ENCODE data around the gene GCC1.
A peak's percentile ranks its signal among the peaks of the same experiment; 100 is the strongest.

The GCC1 gene

GRCh38 chr7:127585044-127585953, at the start of gene GCC1:
TSS of gene GCC1 (minus strand) at chr7:127585596. CDS start at chr7:127585182, 414 bp downstream.
- peak; percentile 80 to 91 (median 83) for DNase-seq

DNA sequence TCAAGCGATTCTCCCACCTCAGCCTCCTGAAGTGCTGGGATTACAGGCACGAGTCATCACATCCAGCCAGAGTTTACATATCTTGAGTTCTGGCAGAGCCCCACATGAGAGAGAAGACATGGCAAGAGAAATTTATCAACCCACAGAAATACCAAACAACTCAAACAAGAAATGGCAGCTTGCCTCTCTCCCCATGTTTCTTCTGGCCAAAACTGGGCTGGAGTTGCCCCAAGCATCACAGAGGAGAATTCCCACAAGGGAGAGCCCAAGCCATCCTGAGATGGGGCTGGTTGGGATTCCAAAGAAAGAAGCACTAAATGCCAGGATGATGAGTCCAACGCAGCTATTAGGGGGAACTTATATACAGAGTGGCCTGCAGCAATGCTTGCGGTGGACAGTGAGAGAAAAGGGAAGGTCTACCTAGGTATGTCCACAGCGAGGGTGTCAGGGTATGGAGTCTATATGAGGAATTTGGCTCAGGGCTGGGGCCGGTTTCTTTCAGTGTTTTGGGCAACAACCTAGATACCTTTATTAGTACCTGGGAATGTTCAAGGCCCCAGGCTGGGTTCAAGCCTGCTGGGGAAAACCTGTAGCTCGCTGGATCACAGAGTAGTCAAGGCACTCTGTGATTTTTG, 47.0 kb upstream of the GCC1 start:
- DNase-seq, result no peak

- DNase-seq, result peak in 1 of 4 experiments; percentile 8
These were observed 44.0 kb upstream of the GCC1 start for GRCh38 chr7:127629268-127629854.

DNA sequence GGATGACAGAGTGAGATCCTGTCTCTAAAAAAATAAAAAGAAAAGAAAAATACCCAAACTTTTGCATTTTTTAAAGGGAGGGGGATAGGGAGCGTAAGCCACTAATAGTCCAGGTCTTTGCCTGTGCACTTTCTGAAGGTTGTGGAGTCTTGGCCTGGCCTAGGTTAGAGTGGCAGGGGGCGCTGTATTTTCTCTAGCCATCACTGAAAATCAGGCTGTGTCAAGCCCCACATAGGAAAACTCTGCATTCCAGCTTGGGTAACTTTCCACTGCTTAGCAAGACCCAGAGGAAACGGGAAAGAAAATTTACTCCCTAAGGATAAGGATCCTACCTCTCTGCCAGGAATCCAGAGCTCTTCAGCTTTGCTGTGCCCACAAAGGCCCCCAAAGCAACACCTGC, 43.0 kb upstream of the GCC1 start:
- DNase-seq, result no peak

GRCh38 chr7:127625331-127625730, 39.9 kb upstream of the GCC1 start:
- DNase-seq, result no peak

DNA sequence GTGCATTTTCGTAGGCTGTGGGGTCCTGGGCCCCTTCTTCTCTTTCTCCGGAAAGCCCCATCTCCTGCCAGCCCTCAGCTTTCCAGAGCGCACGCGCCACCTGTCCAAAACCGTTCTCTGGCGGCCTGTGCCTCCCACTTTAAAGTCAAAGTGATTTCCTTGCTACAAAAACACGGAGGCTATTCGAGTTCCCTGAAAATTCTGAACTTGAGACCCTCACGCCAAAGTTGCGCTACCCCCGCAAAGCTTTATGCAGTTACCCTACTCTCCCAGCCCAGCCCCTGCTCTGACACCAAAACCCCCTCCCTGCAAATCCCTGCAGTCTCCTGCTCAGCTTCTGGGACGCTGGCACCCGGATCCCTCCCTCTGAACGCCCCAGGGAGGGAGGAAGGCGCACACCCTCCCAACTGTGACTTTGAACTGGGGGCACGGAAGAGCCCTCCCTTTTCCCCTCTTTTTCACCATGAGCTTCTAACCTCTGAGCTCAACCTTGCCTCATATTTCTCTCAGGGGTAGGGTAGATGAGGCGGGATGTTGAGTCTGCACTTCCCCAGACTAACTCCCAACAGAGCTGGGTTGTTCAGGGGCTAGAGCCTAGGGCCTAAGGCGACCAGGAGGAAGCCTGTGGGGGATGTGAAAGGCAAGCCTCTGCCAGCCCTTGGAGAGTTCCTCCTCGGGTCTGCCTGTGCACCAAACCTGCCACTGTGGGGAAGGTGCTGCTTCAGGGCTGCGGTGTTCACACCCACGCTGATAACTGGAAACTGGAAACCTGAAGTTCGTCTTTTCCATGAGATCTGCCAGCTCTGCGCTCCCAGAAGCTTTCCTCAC, 35.2 kb upstream of the GCC1 start:
- no peak for DNase-seq

DNA sequence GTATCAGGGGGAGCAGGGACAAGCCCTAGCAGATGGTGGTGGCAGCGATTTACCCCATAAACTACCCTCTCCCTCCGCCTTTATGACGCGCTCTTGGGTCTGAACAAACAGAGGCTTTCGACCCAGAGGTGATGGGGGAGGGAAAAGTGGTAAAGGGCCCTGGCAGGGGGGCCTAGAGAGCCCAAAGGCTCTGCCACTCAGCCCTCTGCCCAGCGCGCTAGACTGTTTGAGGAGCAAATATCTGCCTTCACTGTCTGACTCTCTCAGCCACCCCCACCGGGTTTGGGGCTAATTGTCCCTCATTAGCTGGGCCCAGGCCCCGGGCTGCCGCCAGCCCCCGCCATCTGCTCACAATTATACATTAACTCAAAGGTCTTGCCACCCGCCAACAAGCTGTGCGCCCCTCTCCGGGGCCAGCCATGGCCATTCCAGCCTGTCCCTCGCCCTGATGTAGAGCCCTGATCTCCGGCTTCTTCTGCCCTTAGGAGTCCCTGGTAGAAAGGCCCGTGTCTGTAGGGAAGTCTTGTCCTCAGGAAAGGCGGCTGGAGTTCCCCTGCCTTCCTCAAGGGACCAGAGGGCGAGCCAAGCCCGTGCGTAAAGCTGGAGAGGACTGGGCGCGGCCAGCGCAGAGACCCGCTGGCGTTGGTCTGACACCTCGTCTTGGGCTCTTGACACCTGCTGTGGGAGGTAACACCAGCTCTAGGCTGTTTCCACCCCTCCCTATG, 34.4 kb upstream of the GCC1 start:
- DNase-seq, result no peak

GRCh38 chr7:127618775-127619174, 33.4 kb upstream of the GCC1 start:
- no peak for DNase-seq

GRCh38 chr7:127618042-127618441, 32.6 kb upstream of the GCC1 start, which contains the start of gene PAX4:
TSS of gene PAX4 (minus strand) at chr7:127618142. CDS start at chr7:127615928, 2,214 bp downstream.
- DNase-seq, result no peak

DNA sequence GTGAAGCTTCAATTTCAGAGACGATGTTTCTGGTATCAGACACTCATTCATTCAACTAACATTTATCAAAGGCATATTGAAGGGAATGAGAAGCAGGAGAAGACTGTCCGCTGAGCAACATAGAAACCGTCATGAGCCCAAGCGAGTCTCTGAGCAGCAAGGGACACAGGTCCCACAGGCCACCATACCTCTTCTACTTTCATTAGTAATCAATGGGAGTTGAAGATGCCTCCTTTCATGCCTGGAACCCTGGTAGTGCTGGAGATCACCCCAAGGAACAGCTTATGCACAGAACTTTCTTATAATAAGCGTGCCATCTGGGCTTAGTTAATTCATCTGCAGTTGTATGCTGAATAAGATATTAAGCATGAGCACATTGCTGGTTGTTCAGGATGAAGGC, 31.3 kb upstream of the GCC1 start:
- no peak for DNase-seq

- no peak for DNase-seq
These were observed 26.9 kb upstream of the GCC1 start for GRCh38 chr7:127612263-127612662.

- DNase-seq, result no peak
These were observed 23.9 kb upstream of the GCC1 start for GRCh38 chr7:127609297-127609696.

DNA sequence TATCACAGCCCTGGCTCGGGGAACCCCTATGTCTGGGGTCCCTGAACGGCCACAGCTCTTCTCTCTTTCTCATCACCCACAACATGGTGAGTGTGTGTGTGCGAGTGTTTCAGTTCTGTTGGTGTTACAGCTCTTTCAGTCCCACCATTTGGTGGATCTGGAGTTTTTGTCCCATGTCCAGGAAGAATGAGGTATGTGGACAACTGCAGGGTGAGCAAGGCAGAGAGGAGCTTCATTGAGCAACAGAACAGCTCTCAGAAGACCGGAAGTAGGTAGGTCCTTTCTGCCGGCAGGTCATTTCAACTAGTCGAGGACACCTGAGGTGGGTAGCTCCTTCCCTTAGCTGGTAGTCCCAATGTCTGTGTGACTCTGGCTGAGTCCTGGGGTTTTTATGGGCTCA, 23.1 kb upstream of the GCC1 start:
- no peak for DNase-seq

DNA sequence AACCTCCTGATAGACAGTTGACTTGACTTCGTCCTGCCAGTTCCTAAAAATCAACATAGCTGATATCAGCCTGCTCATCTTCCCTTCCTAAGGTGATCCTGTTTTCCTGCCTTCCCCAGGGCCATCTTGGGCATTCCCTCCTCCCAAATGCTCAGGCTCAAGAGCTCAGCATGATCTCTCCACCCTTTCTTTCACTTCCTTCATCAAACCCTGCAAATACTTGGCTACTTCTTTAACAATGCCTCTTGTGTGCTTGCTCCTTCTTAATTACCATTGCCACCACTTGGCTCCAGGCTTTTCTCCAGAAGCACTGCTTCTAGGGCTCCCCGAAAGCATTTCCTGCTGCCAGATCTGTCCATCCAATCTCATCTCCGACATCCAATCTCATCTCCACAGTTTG, 15.5 kb upstream of the GCC1 start:
- DNase-seq, result no peak

DNA sequence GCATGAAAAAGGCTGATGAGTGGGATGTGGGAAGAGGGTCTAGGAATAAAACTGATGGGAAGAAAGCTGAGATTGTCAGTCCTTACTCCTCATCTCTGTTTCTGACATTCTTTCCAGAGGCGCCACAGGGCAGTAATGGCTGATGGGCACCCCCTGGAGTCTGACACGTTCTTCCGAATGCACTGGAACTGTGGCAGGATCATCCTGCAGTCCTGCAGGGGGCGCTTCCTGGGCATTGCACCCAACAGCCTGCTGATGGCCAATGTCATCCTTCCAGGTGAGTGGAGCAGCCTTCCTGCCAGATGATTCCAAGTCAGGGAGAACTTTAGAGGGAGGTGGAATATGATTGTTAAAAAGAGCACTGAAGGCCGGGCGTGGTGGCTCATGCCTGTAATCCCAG, 12.9 kb upstream of the GCC1 start:
- no peak for DNase-seq

DNA sequence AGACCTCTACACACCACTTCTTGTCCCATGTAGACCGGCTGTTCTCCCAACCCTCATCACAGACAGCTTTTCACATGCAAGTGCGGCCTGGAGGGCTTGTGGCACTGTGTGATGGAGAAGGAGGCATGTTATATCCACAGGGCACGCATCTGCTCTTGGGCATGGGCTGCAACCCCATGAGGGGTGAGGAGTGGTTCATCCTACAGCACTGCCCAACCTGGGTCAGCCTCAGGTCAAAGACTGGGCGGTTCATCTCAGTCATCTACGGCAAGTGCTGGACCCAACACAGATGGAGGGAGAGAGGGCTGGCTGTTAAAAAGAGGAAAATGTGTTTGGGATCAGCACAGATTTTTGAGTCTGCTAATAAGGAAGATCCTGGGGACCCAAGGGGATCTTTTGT, 10.3 kb upstream of the GCC1 start:
- no peak for DNase-seq

GRCh38 chr7:127594490-127594889, 9.1 kb upstream of the GCC1 start:
- no peak for DNase-seq

DNA sequence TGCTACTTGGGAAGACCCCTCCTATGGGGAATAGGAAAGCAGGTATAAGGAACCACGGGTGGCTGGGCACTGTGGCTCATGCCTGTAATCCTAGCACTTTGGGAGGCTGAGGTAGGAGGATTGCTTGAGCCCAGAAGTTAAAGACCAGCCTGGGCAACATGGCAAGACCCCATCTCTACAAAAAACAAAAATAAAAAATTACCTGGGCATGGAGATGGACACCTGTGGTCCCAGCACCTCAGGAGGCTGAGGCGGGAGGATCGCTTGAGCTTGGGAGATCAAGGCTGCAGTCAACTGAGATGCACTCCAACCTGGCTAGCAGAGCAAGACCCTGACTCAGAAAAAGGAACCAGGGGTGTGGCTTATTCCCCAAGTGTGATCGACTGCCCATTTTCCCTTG, 7.2 kb upstream of the GCC1 start:
- no peak for DNase-seq

DNA sequence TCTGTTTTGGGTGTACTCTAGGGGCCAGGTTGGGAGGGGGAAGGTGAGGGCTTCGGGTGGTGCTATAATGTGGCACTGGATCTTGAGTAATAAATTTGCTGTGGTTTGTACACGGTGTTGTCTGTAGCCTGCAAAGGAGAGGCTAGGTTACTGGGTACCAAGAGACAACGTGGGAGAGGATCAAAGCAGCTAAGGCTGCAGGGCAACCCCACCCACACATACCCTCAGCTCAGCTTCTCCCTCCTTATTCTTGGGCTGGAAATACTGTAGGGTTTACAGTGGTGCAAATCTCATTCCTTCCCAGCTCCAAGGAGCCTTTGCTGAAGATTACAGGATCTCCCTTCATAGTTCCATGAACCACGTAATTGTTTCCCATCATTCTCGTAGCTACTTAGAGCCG, 6.2 kb upstream of the GCC1 start:
- no peak for DNase-seq

- no peak for DNase-seq
These were observed 5.8 kb upstream of the GCC1 start for GRCh38 chr7:127591189-127591588.

DNA sequence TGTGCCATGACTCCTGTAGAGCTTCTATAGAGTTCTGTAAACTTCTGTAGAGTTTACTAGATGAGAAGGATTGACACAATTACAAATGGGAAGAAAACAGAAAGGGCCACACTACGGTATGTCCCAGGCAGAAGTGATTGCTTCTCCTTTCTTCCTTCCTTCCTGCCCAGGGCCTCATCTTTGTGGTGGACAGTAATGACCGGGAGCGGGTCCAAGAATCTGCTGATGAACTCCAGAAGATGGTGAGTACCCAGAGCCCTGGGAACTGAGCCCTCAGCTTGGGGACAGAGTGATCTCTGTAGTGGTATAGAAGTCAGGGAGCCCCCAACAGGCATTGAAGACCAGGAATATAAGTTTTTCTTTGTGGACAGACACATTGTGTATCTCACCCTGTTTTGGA, 4.5 kb upstream of the GCC1 start:
- no peak for DNase-seq
